ENCODE measurements around the gene DGCR2.
"Not testable (repeated sequence)": the region's sequence is repeated elsewhere in the genome, so short reads cannot be mapped to it uniquely, and the experiment has no call there.

DGCR2 gene

GRCh38 chr22:19105867-19106802, 16.1 kb downstream of the DGCR2 start:
- DNase-seq: no peak

GRCh38 chr22:19105456-19105855, 16.8 kb downstream of the DGCR2 start:
- DNase-seq: no peak

- DNase-seq: no peak
Observed at GRCh38 chr22:19103880-19104821, 18.1 kb downstream of the DGCR2 start.

GRCh38 chr22:19098157-19098556, 24.1 kb downstream of the DGCR2 start:
- no peak for DNase-seq

GRCh38 chr22:19097518-19097917, 24.7 kb downstream of the DGCR2 start:
- no peak for DNase-seq

- no peak for DNase-seq
Observed at GRCh38 chr22:19096555-19096954, 25.7 kb downstream of the DGCR2 start.

- DNase-seq: no peak
Observed at GRCh38 chr22:19094393-19094997, 27.7 kb downstream of the DGCR2 start.

GRCh38 chr22:19092725-19093124, 29.5 kb downstream of the DGCR2 start:
- no peak for DNase-seq

- no peak for DNase-seq
Observed at GRCh38 chr22:19090586-19091127, 31.6 kb downstream of the DGCR2 start.

- no peak for DNase-seq
Observed at GRCh38 chr22:19090183-19090582, 32.0 kb downstream of the DGCR2 start.

- DNase-seq: no peak
Observed at GRCh38 chr22:19088866-19089595, 33.2 kb downstream of the DGCR2 start.

GRCh38 chr22:19086896-19087295, 35.3 kb downstream of the DGCR2 start:
- no peak for DNase-seq

GRCh38 chr22:19086417-19086816, 35.8 kb downstream of the DGCR2 start:
- DNase-seq: no peak

- no peak for DNase-seq
Observed at GRCh38 chr22:19085233-19085718, 36.9 kb downstream of the DGCR2 start.

GRCh38 chr22:19084586-19084985, 37.6 kb downstream of the DGCR2 start:
- not testable (repeated sequence) for DNase-seq

GRCh38 chr22:19084126-19084525, 38.1 kb downstream of the DGCR2 start:
- DNase-seq: not testable (repeated sequence)

GRCh38 chr22:19082793-19083192, 39.4 kb downstream of the DGCR2 start:
- no peak for DNase-seq

GRCh38 chr22:19082101-19082500, 40.1 kb downstream of the DGCR2 start:
- no peak for DNase-seq

- DNase-seq: no peak
Observed at GRCh38 chr22:19081351-19081750, 40.9 kb downstream of the DGCR2 start.

GRCh38 chr22:19080853-19081252, 41.4 kb downstream of the DGCR2 start:
- no peak for DNase-seq

- no peak for DNase-seq
Observed at GRCh38 chr22:19079691-19080090, 42.5 kb downstream of the DGCR2 start.

GRCh38 chr22:19075404-19075803, 46.8 kb downstream of the DGCR2 start:
- no peak for DNase-seq
